Activated naive CD4-positive, alpha-beta T cell treated with anti-CD3 and anti-CD28 coated beads for 36 hours (primary cell): ENCODE data around the gene RNU1-4. TPM values are rescaled to one million over a fixed set of nuclear protein-coding genes. Genes with fewer than 3 reads are reported as not detected.
"Not testable (repeated sequence)": the region's sequence is repeated elsewhere in the genome, so short reads cannot be mapped to it uniquely, and the experiment has no call there.

Experiments
- CTCF ChIA-PET: fragments of 350-600 bp; sonication (Branson Sonifier 250); formaldehyde crosslinking; loops from one replicate; lab custom pipeline; 2021; ENCODE audit warnings: antibody characterized with exemption; lab: Charles Lee
- DNase-seq: peaks from one replicate; pipeline ENCODE4 v3.0.0-alpha.2; 2020
- H3K27ac Mint-ChIP-seq: one replicate; pipeline ENCODE4 v1.8.0; 2021; ENCODE audit warnings: mild to moderate bottlenecking, mixed read lengths
- H3K27me3 Mint-ChIP-seq: one replicate; pipeline ENCODE4 v1.8.0; 2021; ENCODE audit warnings: low read depth, mixed read lengths
- H3K36me3 Mint-ChIP-seq: one replicate; pipeline ENCODE4 v1.8.0; 2021; ENCODE audit warnings: low read depth, mixed read lengths
- H3K4me1 Mint-ChIP-seq: one replicate; pipeline ENCODE4 v1.8.0; 2021; ENCODE audit warnings: low read depth, mixed read lengths
- H3K4me3 Mint-ChIP-seq: one replicate; pipeline ENCODE4 v1.8.0; 2021; ENCODE audit warnings: mild to moderate bottlenecking, moderate library complexity, mixed read lengths
- H3K9me3 Mint-ChIP-seq: one replicate; pipeline ENCODE4 v1.8.0; 2021; ENCODE audit warnings: mixed read lengths
- intact Hi-C: fragments of 100-400 bp; cut with micrococcal nuclease; formaldehyde crosslinking; loops from one replicate; pipeline ENCODE4 v1.15.1; 2023
- total RNA-seq, 2 experiments: library from RNA; stranded (reverse); gene quantifications; one replicate each; pipeline ENCODE4 v1.2.3, GENCODE V29; 2021

Gene RNU1-4
- total RNA-seq, result 1,000 to 10,000 TPM; 1,341 to 1,386 TPM

GRCh38 chr1:16740047-16740964 lies at the start of gene RNU1-4:
Gene RNU1-4 (plus strand): TSS chr1:16740516.
- H3K27ac Mint-ChIP-seq, H3K36me3 Mint-ChIP-seq, H3K9me3 Mint-ChIP-seq, H3K4me1 Mint-ChIP-seq, DNase-seq, intact Hi-C loops, H3K27me3 Mint-ChIP-seq, CTCF ChIA-PET, H3K4me3 Mint-ChIP-seq: not testable (repeated sequence)

- H3K4me1 Mint-ChIP-seq, H3K27me3 Mint-ChIP-seq, H3K9me3 Mint-ChIP-seq, DNase-seq, H3K4me3 Mint-ChIP-seq, intact Hi-C loops, H3K27ac Mint-ChIP-seq, H3K36me3 Mint-ChIP-seq: not testable (repeated sequence)
- CTCF ChIA-PET, result interaction anchor here (0.7 kb wide), 1 partner anchor 304 kb away, joined by 3 read pairs; no protein-coding TSS in a partner anchor
Measured at GRCh38 chr1:16690971-16691682, 49.2 kb upstream of the RNU1-4 start.

GRCh38 chr1:16692283-16692682 lies 48.0 kb upstream of the RNU1-4 start:
- DNase-seq, H3K27me3 Mint-ChIP-seq, H3K4me3 Mint-ChIP-seq, H3K36me3 Mint-ChIP-seq, H3K9me3 Mint-ChIP-seq, CTCF ChIA-PET, H3K4me1 Mint-ChIP-seq, intact Hi-C loops, H3K27ac Mint-ChIP-seq: not testable (repeated sequence)

GRCh38 chr1:16692717-16693448 lies 47.4 kb upstream of the RNU1-4 start:
- H3K4me3 Mint-ChIP-seq, intact Hi-C loops, H3K36me3 Mint-ChIP-seq, H3K27me3 Mint-ChIP-seq, H3K27ac Mint-ChIP-seq, H3K9me3 Mint-ChIP-seq, DNase-seq, H3K4me1 Mint-ChIP-seq: not testable (repeated sequence)
- CTCF ChIA-PET, result interaction anchor here (1.6 kb wide), 1 partner anchor 9 kb away, joined by 5 read pairs; no protein-coding TSS in a partner anchor

GRCh38 chr1:16693449-16694307 lies 46.6 kb upstream of the RNU1-4 start:
- H3K36me3 Mint-ChIP-seq, H3K27ac Mint-ChIP-seq, H3K27me3 Mint-ChIP-seq, H3K9me3 Mint-ChIP-seq, H3K4me3 Mint-ChIP-seq, DNase-seq, intact Hi-C loops, H3K4me1 Mint-ChIP-seq: not testable (repeated sequence)
- CTCF ChIA-PET, result interaction anchor here (0.7 to 1.6 kb wide), 2 partner anchors 8 to 13 kb away, joined by 3 to 5 read pairs; no protein-coding TSS in a partner anchor

- DNase-seq, H3K27me3 Mint-ChIP-seq, H3K36me3 Mint-ChIP-seq, H3K27ac Mint-ChIP-seq, H3K9me3 Mint-ChIP-seq, H3K4me1 Mint-ChIP-seq, intact Hi-C loops, H3K4me3 Mint-ChIP-seq: not testable (repeated sequence)
- CTCF ChIA-PET, result interaction anchor here (0.7 to 1.6 kb wide), 2 partner anchors 7 to 13 kb away, joined by 3 to 5 read pairs; no protein-coding TSS in a partner anchor
Measured at GRCh38 chr1:16694308-16694702, 46.0 kb upstream of the RNU1-4 start.

GRCh38 chr1:16696507-16697150 lies 43.7 kb upstream of the RNU1-4 start:
- DNase-seq, H3K4me1 Mint-ChIP-seq, intact Hi-C loops, H3K9me3 Mint-ChIP-seq, H3K4me3 Mint-ChIP-seq, H3K36me3 Mint-ChIP-seq, H3K27ac Mint-ChIP-seq, H3K27me3 Mint-ChIP-seq: not testable (repeated sequence)
- CTCF ChIA-PET, result interaction anchor here (1.8 kb wide), 1 partner anchor 9 kb away, joined by 4 read pairs; no protein-coding TSS in a partner anchor

GRCh38 chr1:16697152-16697551 lies 43.2 kb upstream of the RNU1-4 start:
- H3K4me1 Mint-ChIP-seq, H3K27ac Mint-ChIP-seq, H3K36me3 Mint-ChIP-seq, DNase-seq, H3K9me3 Mint-ChIP-seq, intact Hi-C loops, H3K27me3 Mint-ChIP-seq, H3K4me3 Mint-ChIP-seq: not testable (repeated sequence)
- CTCF ChIA-PET, result interaction anchor here (1.8 kb wide), 1 partner anchor 8 kb away, joined by 4 read pairs; no protein-coding TSS in a partner anchor

- H3K4me1 Mint-ChIP-seq, DNase-seq, H3K4me3 Mint-ChIP-seq, H3K9me3 Mint-ChIP-seq, H3K36me3 Mint-ChIP-seq, H3K27ac Mint-ChIP-seq, intact Hi-C loops: not testable (repeated sequence)
- CTCF ChIA-PET, result interaction anchor here (0.7 kb wide), 1 partner anchor 279 kb away, joined by 4 read pairs; no protein-coding TSS in a partner anchor
- H3K27me3 Mint-ChIP-seq, result peaks cover 10% of the 10 kb centered on the region
Measured at GRCh38 chr1:16699440-16699839, 40.9 kb upstream of the RNU1-4 start.

GRCh38 chr1:16700138-16700895 lies 40.0 kb upstream of the RNU1-4 start:
- intact Hi-C loops, result not testable (repeated sequence)

More at GRCh38 chr1:16700138-16700895, 40.0 kb upstream of the RNU1-4 start:
- H3K36me3 Mint-ChIP-seq, H3K4me1 Mint-ChIP-seq, H3K27ac Mint-ChIP-seq, H3K9me3 Mint-ChIP-seq, DNase-seq, H3K4me3 Mint-ChIP-seq, H3K27me3 Mint-ChIP-seq: not testable (repeated sequence)
- CTCF ChIA-PET, result interaction anchor here (0.7 to 1.7 kb wide), 3 partner anchors 16 to 278 kb away, joined by 4 to 5 read pairs (median 4); no protein-coding TSS in a partner anchor
